CD4-positive, alpha-beta memory T cell (primary cell): ENCODE results near the gene TPBGL. TPM values are rescaled to one million over a fixed set of nuclear protein-coding genes. Genes with fewer than 3 reads are reported as not detected.

ENCODE experiments used
- CTCF ChIA-PET: fragments of 350-600 bp; sonication (Branson Sonifier 250); formaldehyde crosslinking; loops from one replicate; lab custom pipeline; 2021; ENCODE audit warnings: inconsistent platforms; ENCODE audit not compliant: partially characterized antibody; lab: Charles Lee
- POLR2A ChIA-PET: fragments of 350-600 bp; sonication (Branson Sonifier 250); formaldehyde crosslinking; loops from one replicate; lab custom pipeline; 2021; ENCODE audit not compliant: partially characterized antibody; lab: Charles Lee
- DNase-seq, 5 donors: peaks; one replicate each; pipeline versions ENCODE4 v3.0.0 to v3.0.0-alpha.2; 2020 to 2022; ENCODE audit warnings: mixed read lengths in 1 of 5
- H3K27ac ChIP-seq: one replicate; pipeline ENCODE4 v1.7.0; 2013; ENCODE audit warnings: low read depth, low read length
- H3K27me3 ChIP-seq: 2 replicates; pipeline ENCODE4 v1.7.0; 2013; ENCODE audit warnings: mild to moderate bottlenecking, low read length, moderate library complexity; ENCODE audit not compliant: insufficient read depth
- H3K36me3 ChIP-seq: 2 replicates; pipeline ENCODE4 v1.7.0; 2013; ENCODE audit warnings: mild to moderate bottlenecking, low read length, moderate library complexity; ENCODE audit not compliant: insufficient read depth
- H3K4me1 ChIP-seq: 2 replicates; pipeline ENCODE4 v1.7.0; 2013; ENCODE audit warnings: mild to moderate bottlenecking, low read length, moderate library complexity; ENCODE audit not compliant: insufficient read depth
- H3K4me3 ChIP-seq, 2 donors: one replicate each; pipeline ENCODE4 v1.7.0; 2013; ENCODE audit warnings: low read length in 2 of 2, mild to moderate bottlenecking in 1 of 2
- H3K9me3 ChIP-seq, 2 donors: one replicate each; pipeline ENCODE4 v1.7.0; 2013; ENCODE audit warnings: low read length in 2 of 2, control low read depth in 1 of 2; ENCODE audit not compliant: control insufficient read depth in 1 of 2
- H3K27ac Mint-ChIP-seq, 7 donors: one replicate each; pipeline ENCODE4 v1.8.0; 2020 to 2021; ENCODE audit warnings: mixed read lengths in 7 of 7, mild to moderate bottlenecking in 6 of 7, inconsistent platforms in 3 of 7, moderate library complexity in 3 of 7
- H3K27me3 Mint-ChIP-seq, 2 donors: one replicate each; pipeline ENCODE4 v1.8.0; 2020 to 2021; ENCODE audit warnings: mixed read lengths in 2 of 2
- H3K36me3 Mint-ChIP-seq, 2 donors: one replicate each; pipeline ENCODE4 v1.8.0; 2020 to 2021; ENCODE audit warnings: mixed read lengths in 2 of 2, inconsistent platforms in 1 of 2, mild to moderate bottlenecking in 1 of 2
- H3K4me1 Mint-ChIP-seq, 4 donors: one replicate each; pipeline ENCODE4 v1.8.0; 2020 to 2021; ENCODE audit warnings: mixed read lengths in 4 of 4, mild to moderate bottlenecking in 1 of 4
- H3K4me3 Mint-ChIP-seq, 8 donors: one replicate each; pipeline ENCODE4 v1.8.0; 2020 to 2021; ENCODE audit warnings: mixed read lengths in 8 of 8, mild to moderate bottlenecking in 7 of 8, moderate library complexity in 6 of 8, inconsistent platforms in 3 of 8
- H3K9me3 Mint-ChIP-seq, 8 donors: one replicate each; pipeline ENCODE4 v1.8.0; 2020 to 2021; ENCODE audit warnings: mixed read lengths in 8 of 8, mild to moderate bottlenecking in 5 of 8, inconsistent platforms in 3 of 8, moderate library complexity in 1 of 8
- intact Hi-C: fragments of 100-400 bp; cut with micrococcal nuclease; formaldehyde crosslinking; loops from one replicate; pipeline ENCODE4 v1.15.1; 2023
- polyA plus RNA-seq, 2 donors: library from polyadenylated mRNA; unstranded; fragments of 300-500 nt; fragmentation: Illumina TruSeq; gene quantifications; one replicate each; pipeline ENCODE4 v1.2.3, GENCODE V29; 2021
- total RNA-seq, 2 experiments: library from RNA; stranded (reverse); gene quantifications; one replicate each; pipeline ENCODE4 v1.2.3, GENCODE V29; 2021

The TPBGL gene
- total and polyA plus RNA-seq, 4 experiments from 2014 or later = 0.10 to 0.30 (median 0.18) TPM

GRCh38 chr11:75229466-75229865 lies 11.1 kb upstream of the TPBGL start:
- Histone ChIP-seq H3K27me3 (no peaks in the 10 kb centered on the region), H3K27ac (no peak overlapping the region), H3K4me3 (no peak overlapping the region), H3K36me3 (no peaks in the 10 kb centered on the region), H3K4me1 (no peaks in the 10 kb centered on the region), H3K9me3 (no peaks in the 10 kb centered on the region)
- Mint-ChIP-seq H3K4me1 (no peaks in the 10 kb centered on the region), H3K4me3 (no peak overlapping the region), H3K27ac (no peak overlapping the region), H3K9me3 (peaks cover 0 to 4% (median 0%) of the 10 kb centered on the region in 8 donors), H3K27me3 (peaks cover 8 to 12% of the 10 kb centered on the region in 2 donors), H3K36me3 (peaks cover 0 to 3% of the 10 kb centered on the region in 2 donors)
- intact Hi-C loops = no loop called here
- DNase-seq = no peak
- ChIA-PET CTCF (interaction anchor here (1.2 kb wide), 1 partner anchor 19 kb away, joined by 3 read pairs; no protein-coding TSS in a partner anchor), POLR2A (no interaction called here)

GRCh38 chr11:75230621-75231020 lies 10.0 kb upstream of the TPBGL start:
- no peaks in the 10 kb centered on the region for H3K27me3 ChIP-seq
- Mint-ChIP-seq H3K27ac (no peak overlapping the region), H3K27me3 (peaks cover 7 to 12% of the 10 kb centered on the region in 2 donors), H3K9me3 (peaks cover 0 to 4% (median 0%) of the 10 kb centered on the region in 8 donors), H3K4me1 (no peaks in the 10 kb centered on the region), H3K36me3 (peaks cover 0 to 3% of the 10 kb centered on the region in 2 donors), H3K4me3 (no peak overlapping the region)
- no peaks in the 10 kb centered on the region for H3K36me3 ChIP-seq
- intact Hi-C loops = no loop called here
- no peaks in the 10 kb centered on the region for H3K4me1 ChIP-seq
- no peak for DNase-seq
- no peak overlapping the region for H3K4me3 ChIP-seq
- H3K9me3 ChIP-seq = no peaks in the 10 kb centered on the region
- ChIA-PET CTCF (interaction anchor here (0.9 to 1.9 kb wide), 5 partner anchors 23 to 93 kb away, joined by 3 to 4 read pairs (median 4); no protein-coding TSS in a partner anchor), POLR2A (interaction anchor here (1.1 to 1.5 kb wide), 2 partner anchors 10 to 12 kb away, joined by 3 to 4 read pairs; partner anchors contain the start of gene TPBGL)
- no peak overlapping the region for H3K27ac ChIP-seq

GRCh38 chr11:75233754-75234172 lies 6.8 kb upstream of the TPBGL start:
- H3K27me3 ChIP-seq = no peaks in the 10 kb centered on the region
- Mint-ChIP-seq H3K36me3 (peaks cover 0 to 3% of the 10 kb centered on the region in 2 donors), H3K4me1 (no peaks in the 10 kb centered on the region), H3K27ac (no peak overlapping the region), H3K27me3 (peaks cover 17 to 22% of the 10 kb centered on the region in 2 donors), H3K4me3 (no peak overlapping the region), H3K9me3 (peaks cover 0 to 4% (median 0%) of the 10 kb centered on the region in 8 donors)
- H3K9me3 ChIP-seq = no peaks in the 10 kb centered on the region
- no peaks in the 10 kb centered on the region for H3K36me3 ChIP-seq
- CTCF ChIA-PET = interaction anchor here (0.6 to 2.1 kb wide), 4 partner anchors 7 to 93 kb away, joined by 3 to 9 read pairs (median 3); no protein-coding TSS in a partner anchor
- H3K4me3 ChIP-seq = no peak overlapping the region
- H3K27ac ChIP-seq = no peak overlapping the region
- DNase-seq = peak in 1 of 5 donors; percentile 20
- POLR2A ChIA-PET = no interaction called here
- H3K4me1 ChIP-seq = no peaks in the 10 kb centered on the region
- intact Hi-C loops = no loop called here

- H3K4me3 ChIP-seq = no peak overlapping the region
- peaks cover 0 to 1% (median 0%) of the 10 kb centered on the region in 4 donors for H3K4me1 Mint-ChIP-seq
- no peaks in the 10 kb centered on the region for H3K36me3 ChIP-seq
- peaks cover 0 to 4% (median 0%) of the 10 kb centered on the region in 8 donors for H3K9me3 Mint-ChIP-seq
- peaks cover 20 to 30% of the 10 kb centered on the region in 2 donors for H3K27me3 Mint-ChIP-seq
- no peak overlapping the region for H3K4me3 Mint-ChIP-seq
- POLR2A ChIA-PET = no interaction called here
- no peaks in the 10 kb centered on the region for H3K9me3 ChIP-seq
- peaks cover 10% of the 10 kb centered on the region for H3K4me1 ChIP-seq
- H3K27me3 ChIP-seq = peaks cover 11% of the 10 kb centered on the region
- no peak overlapping the region for H3K27ac ChIP-seq
- intact Hi-C loops = no loop called here
- DNase-seq = no peak
- no peak overlapping the region for H3K27ac Mint-ChIP-seq
- no peaks in the 10 kb centered on the region for H3K36me3 Mint-ChIP-seq
- CTCF ChIA-PET = no interaction called here
Observed at GRCh38 chr11:75236062-75236461, 4.5 kb upstream of the TPBGL start.

- no peak for DNase-seq
- H3K27ac ChIP-seq = no peak overlapping the region
- H3K9me3 Mint-ChIP-seq = peaks cover 0 to 4% (median 0%) of the 10 kb centered on the region in 8 donors
- POLR2A ChIA-PET = no interaction called here
- no peaks in the 10 kb centered on the region for H3K36me3 ChIP-seq
- no peaks in the 10 kb centered on the region for H3K36me3 Mint-ChIP-seq
- CTCF ChIA-PET = interaction anchor here (0.9 to 17.1 kb wide), 4 partner anchors 11 to 214 kb away, joined by 3 to 567 read pairs (median 16); no protein-coding TSS in a partner anchor
- no peak overlapping the region for H3K4me3 ChIP-seq
- intact Hi-C loops = no loop called here
- peaks cover 0 to 4% (median under 1%) of the 10 kb centered on the region in 4 donors for H3K4me1 Mint-ChIP-seq
- peaks cover 15 to 26% of the 10 kb centered on the region in 2 donors for H3K27me3 Mint-ChIP-seq
- peaks cover 11% of the 10 kb centered on the region for H3K27me3 ChIP-seq
- peaks cover 10% of the 10 kb centered on the region for H3K4me1 ChIP-seq
- H3K4me3 Mint-ChIP-seq = no peak overlapping the region
- H3K9me3 ChIP-seq = no peaks in the 10 kb centered on the region
- peak overlapping the region in 1 of 7 donors; percentile 5 for H3K27ac Mint-ChIP-seq
Observed at GRCh38 chr11:75237050-75237449, 3.5 kb upstream of the TPBGL start.

- Mint-ChIP-seq H3K4me3 (peak overlapping the region in 4 of 8 donors; percentile 46 to 82 (median 69)), H3K27ac (peak overlapping the region in 1 of 7 donors; percentile 49)
Observed at GRCh38 chr11:75238595-75239440, 1.8 kb upstream of the TPBGL start.

More at GRCh38 chr11:75238595-75239440, 1.8 kb upstream of the TPBGL start:
- POLR2A ChIA-PET = no interaction called here
- peaks cover 0 to 2% (median 0%) of the 10 kb centered on the region in 8 donors for H3K9me3 Mint-ChIP-seq
- no peaks in the 10 kb centered on the region for H3K36me3 Mint-ChIP-seq
- no peak overlapping the region for H3K4me3 ChIP-seq
- peaks cover 1 to 16% (median 5%) of the 10 kb centered on the region in 4 donors for H3K4me1 Mint-ChIP-seq
- CTCF ChIA-PET = interaction anchor here (0.6 to 17.1 kb wide), 5 partner anchors 10 to 96 kb away, joined by 3 to 567 read pairs (median 29); no protein-coding TSS in a partner anchor
- intact Hi-C loops = no loop called here
- no peaks in the 10 kb centered on the region for H3K9me3 ChIP-seq
- H3K27ac ChIP-seq = no peak overlapping the region
- no peaks in the 10 kb centered on the region for H3K36me3 ChIP-seq
- H3K27me3 Mint-ChIP-seq = peaks cover 26% of the 10 kb centered on the region in 2 donors
- peaks cover 16% of the 10 kb centered on the region for H3K27me3 ChIP-seq
- no peak for DNase-seq
- peaks cover 14% of the 10 kb centered on the region for H3K4me1 ChIP-seq
